ENCODE measurements around the gene HLA-E.

DNA sequence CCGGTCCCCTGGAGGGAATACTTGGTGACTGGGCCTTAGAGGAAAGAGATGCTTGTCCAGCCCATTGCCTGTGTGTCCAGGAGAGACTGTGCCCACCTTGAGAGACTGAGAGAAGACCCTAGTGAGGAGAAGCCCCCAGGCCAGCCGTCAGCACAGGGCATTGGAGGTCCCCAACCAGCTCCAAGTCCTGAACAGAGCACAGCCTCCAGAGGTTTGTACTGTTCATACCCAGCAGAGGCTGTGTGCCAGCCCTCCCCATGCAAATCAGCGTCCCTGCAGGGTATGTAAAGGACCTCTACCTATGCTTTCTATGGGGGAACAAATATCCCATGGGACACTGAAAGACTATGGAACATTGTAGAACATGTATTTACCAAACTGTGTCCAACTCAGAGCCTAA lies 8.4 kb downstream of the HLA-E start:
- no peak for TF ChIP-seq POLR2A (IDR thresholded peaks at IDR 0.05)
- no peak for TF ChIP-seq CTCF (IDR thresholded peaks at IDR 0.05 in 8 of 11, conservative IDR thresholded peaks at IDR 0.05 in 3 of 11)
- no peak for TF ChIP-seq POLR2AphosphoS5 (IDR thresholded peaks at IDR 0.05)
